Smooth muscle cell (in vitro differentiated cells): ENCODE measurements around the gene TENM4. TPM values are rescaled to one million over a fixed set of nuclear protein-coding genes. Genes with fewer than 3 reads are reported as not detected.
A peak's percentile ranks its signal among the peaks of the same experiment; 100 is the strongest.

Source experiments
- DNase-seq: peaks from one replicate; lab custom pipeline; 2025; ENCODE audit not compliant: unreplicated experiment; lab: John Stamatoyannopoulos, UW
- H2AFZ ChIP-seq: fragments of 200-600 bp; sonication (generic); 2 replicates; pipeline ENCODE4 v1.6.0; 2016; ENCODE audit warnings: antibody characterized with exemption, low read depth, mild to moderate bottlenecking
- H3F3A ChIP-seq: fragments of 200-600 bp; sonication (generic); 2 replicates; pipeline ENCODE4 v1.6.0; 2017; ENCODE audit warnings: antibody characterized with exemption, low read depth
- H3K27ac ChIP-seq: fragments of 200-600 bp; sonication (generic); 2 replicates; pipeline ENCODE4 v1.5.1; 2016; ENCODE audit warnings: low read depth, mild to moderate bottlenecking
- H3K27me3 ChIP-seq: fragments of 200-600 bp; sonication (generic); 2 replicates; pipeline ENCODE4 v1.6.1; 2016; ENCODE audit warnings: low read depth, mild to moderate bottlenecking
- H3K36me3 ChIP-seq: fragments of 200-600 bp; sonication (generic); 2 replicates; pipeline ENCODE4 v1.5.1; 2016; ENCODE audit warnings: low read depth
- H3K4me1 ChIP-seq: fragments of 200-600 bp; sonication (generic); 2 replicates; pipeline ENCODE4 v1.5.1; 2016; ENCODE audit warnings: low read depth
- H3K4me2 ChIP-seq: fragments of 200-600 bp; sonication (generic); 2 replicates; pipeline ENCODE4 v1.6.0; 2016; ENCODE audit warnings: mild to moderate bottlenecking
- H3K4me3 ChIP-seq: fragments of 200-600 bp; sonication (generic); 2 replicates; pipeline ENCODE4 v1.5.1; 2016; ENCODE audit warnings: mild to moderate bottlenecking
- H3K79me2 ChIP-seq: fragments of 200-600 bp; sonication (generic); 2 replicates; pipeline ENCODE4 v1.6.0; 2016; ENCODE audit warnings: low read depth, mild to moderate bottlenecking
- H3K9ac ChIP-seq: fragments of 200-600 bp; sonication (generic); 2 replicates; pipeline ENCODE4 v1.6.0; 2016; ENCODE audit warnings: low read depth
- H3K9me3 ChIP-seq: fragments of 200-600 bp; sonication (generic); replicated peaks from 2 replicates; pipeline ENCODE4 v1.5.1; 2016; ENCODE audit warnings: low read depth
- H4K20me1 ChIP-seq: fragments of 200-600 bp; sonication (generic); 2 replicates; pipeline ENCODE4 v1.6.0; 2016; ENCODE audit warnings: low read depth
- WGBS: methylation state at CpG from one replicate; pipeline ENCODE4 v1.1.7; 2016; ENCODE audit warnings: low lambda C conversion rate; 5-methylcytosine and 5-hydroxymethylcytosine counted together
- polyA plus RNA-seq: library from polyadenylated mRNA; unstranded; fragments of >200 nt; fragmentation: Nextera tagmentation; extraction: Ambion mirVana; gene quantifications from 2 replicates; pipeline ENCODE4 v1.2.1, GENCODE V29; 2016
- total RNA-seq: library from RNA; depleted of rRNA; stranded (reverse); fragments of >200 nt; gene quantifications from 2 replicates; pipeline ENCODE4 v1.2.3, GENCODE V29; 2014
- TF ChIP-seq, protein P1 (sequence below): fragments of 200-600 bp; sonication (generic); IDR thresholded peaks from 2 replicates; pipeline ENCODE4 v1.5.1; 2017; ENCODE audit warnings: borderline replicate concordance, mild to moderate bottlenecking, antibody characterized with exemption; ENCODE audit not compliant: insufficient read depth, poor library complexity, severe bottlenecking

The TENM4 gene
- total and polyA plus RNA-seq, 2 experiments from 2014 or later, result 31.6 to 38.2 TPM

GRCh38 chr11:79174045-79175008, 266.5 kb downstream of the TENM4 start:
- H3K4me2 ChIP-seq, result peak overlapping the region; percentile 22
- DNase-seq, result no peak
- H3K9ac ChIP-seq, result no peak overlapping the region
- H2AFZ ChIP-seq, result no peak overlapping the region
- peaks cover 17% of the 10 kb centered on the region for H3K4me1 ChIP-seq
- 54% methylated on average over 7 of the region's 7 CpGs for WGBS
- H3K27me3 ChIP-seq, result no peaks in the 10 kb centered on the region
- H4K20me1 ChIP-seq, result peaks cover 18% of the 10 kb centered on the region
- no peaks in the 10 kb centered on the region for H3F3A ChIP-seq
- H3K4me3 ChIP-seq, result no peak overlapping the region
- no peaks in the 10 kb centered on the region for H3K79me2 ChIP-seq
- no peaks in the 10 kb centered on the region for H3K36me3 ChIP-seq
- peak overlapping the region; percentile 36 for H3K27ac ChIP-seq
- H3K9me3 ChIP-seq, result no peaks in the 10 kb centered on the region
- TF ChIP-seq, protein P1, sequence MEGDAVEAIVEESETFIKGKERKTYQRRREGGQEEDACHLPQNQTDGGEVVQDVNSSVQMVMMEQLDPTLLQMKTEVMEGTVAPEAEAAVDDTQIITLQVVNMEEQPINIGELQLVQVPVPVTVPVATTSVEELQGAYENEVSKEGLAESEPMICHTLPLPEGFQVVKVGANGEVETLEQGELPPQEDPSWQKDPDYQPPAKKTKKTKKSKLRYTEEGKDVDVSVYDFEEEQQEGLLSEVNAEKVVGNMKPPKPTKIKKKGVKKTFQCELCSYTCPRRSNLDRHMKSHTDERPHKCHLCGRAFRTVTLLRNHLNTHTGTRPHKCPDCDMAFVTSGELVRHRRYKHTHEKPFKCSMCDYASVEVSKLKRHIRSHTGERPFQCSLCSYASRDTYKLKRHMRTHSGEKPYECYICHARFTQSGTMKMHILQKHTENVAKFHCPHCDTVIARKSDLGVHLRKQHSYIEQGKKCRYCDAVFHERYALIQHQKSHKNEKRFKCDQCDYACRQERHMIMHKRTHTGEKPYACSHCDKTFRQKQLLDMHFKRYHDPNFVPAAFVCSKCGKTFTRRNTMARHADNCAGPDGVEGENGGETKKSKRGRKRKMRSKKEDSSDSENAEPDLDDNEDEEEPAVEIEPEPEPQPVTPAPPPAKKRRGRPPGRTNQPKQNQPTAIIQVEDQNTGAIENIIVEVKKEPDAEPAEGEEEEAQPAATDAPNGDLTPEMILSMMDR, result no peak

DNA sequence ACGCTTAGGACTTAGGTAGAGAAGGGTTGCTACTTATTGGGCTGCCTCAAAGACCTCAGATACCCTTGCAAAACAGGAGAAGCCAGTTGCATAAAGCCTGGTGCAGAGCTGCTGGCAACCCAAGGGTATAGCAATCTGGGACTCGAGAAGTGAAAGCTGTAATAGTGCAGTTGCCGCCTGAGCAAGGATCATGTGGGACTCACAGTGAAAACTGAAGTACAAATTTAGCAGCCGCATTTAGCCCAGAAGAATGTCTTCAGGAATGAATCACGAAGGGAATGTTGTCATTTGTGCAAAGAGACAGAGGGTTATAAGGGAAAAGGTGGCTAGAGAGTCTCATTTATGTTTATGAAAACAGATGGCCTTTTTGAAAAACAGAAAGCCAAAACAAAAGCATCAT, 267.2 kb downstream of the TENM4 start:
- no peak for DNase-seq
- H3K9me3 ChIP-seq, result no peaks in the 10 kb centered on the region
- TF ChIP-seq, protein P1, result no peak
- H3K27me3 ChIP-seq, result no peaks in the 10 kb centered on the region
- H3K4me3 ChIP-seq, result no peak overlapping the region
- peaks cover 17% of the 10 kb centered on the region for H3K4me1 ChIP-seq
- WGBS, result 34% methylated on average over 5 of the region's 5 CpGs
- peaks cover 18% of the 10 kb centered on the region for H4K20me1 ChIP-seq
- H3F3A ChIP-seq, result no peaks in the 10 kb centered on the region
- no peak overlapping the region for H2AFZ ChIP-seq
- H3K4me2 ChIP-seq, result peak overlapping the region; percentile 22
- no peak overlapping the region for H3K9ac ChIP-seq
- no peaks in the 10 kb centered on the region for H3K79me2 ChIP-seq
- no peaks in the 10 kb centered on the region for H3K36me3 ChIP-seq
- H3K27ac ChIP-seq, result peak overlapping the region; percentile 36

- Histone ChIP-seq H3K9ac (no peak overlapping the region), H3K4me2 (no peak overlapping the region), H3K27ac (no peak overlapping the region), H4K20me1 (peaks cover 14% of the 10 kb centered on the region), H3F3A (no peaks in the 10 kb centered on the region), H3K9me3 (no peaks in the 10 kb centered on the region), H3K4me3 (no peak overlapping the region), H3K4me1 (peaks cover 17% of the 10 kb centered on the region), H2AFZ (no peak overlapping the region), H3K27me3 (no peaks in the 10 kb centered on the region), H3K36me3 (no peaks in the 10 kb centered on the region), H3K79me2 (no peaks in the 10 kb centered on the region)
- no peak for DNase-seq
- WGBS, result 67% methylated on average over 2 of the region's 2 CpGs
- TF ChIP-seq, protein P1, result no peak
Measured at GRCh38 chr11:79170321-79170720, 270.5 kb downstream of the TENM4 start.
